HL-60/S4 (cell line): Measurements from ENCODE around the gene FHIT.

Experiments used
- in situ Hi-C: fragments of 300-500 bp; cut with MboI; formaldehyde crosslinking; loops from 2 replicates; pipeline ENCODE4 v1.14.3; 2022; ENCODE audit warnings: low sequenced_read_pairs

The FHIT gene

GRCh38 chr3:60153221-60153999 is 1097.8 kb downstream of the FHIT start:
- in situ Hi-C loops = no loop called here

- in situ Hi-C loops = no loop called here
Observed at GRCh38 chr3:60149501-60149900, 1101.8 kb downstream of the FHIT start.

- in situ Hi-C loops = no loop called here
Observed at GRCh38 chr3:60147249-60147950, 1103.9 kb downstream of the FHIT start.

- in situ Hi-C loops = no loop called here
Observed at GRCh38 chr3:60146121-60146520, 1105.1 kb downstream of the FHIT start.

GRCh38 chr3:60144071-60144470 is 1107.2 kb downstream of the FHIT start:
- in situ Hi-C loops = no loop called here

- in situ Hi-C loops = no loop called here
Observed at GRCh38 chr3:60142009-60142408, 1109.2 kb downstream of the FHIT start.

GRCh38 chr3:60140160-60140559 is 1111.1 kb downstream of the FHIT start:
- in situ Hi-C loops = no loop called here

- in situ Hi-C loops = no loop called here
Observed at GRCh38 chr3:60136601-60137000, 1114.7 kb downstream of the FHIT start.

- in situ Hi-C loops = no loop called here
Observed at GRCh38 chr3:60135474-60135873, 1115.8 kb downstream of the FHIT start.

- in situ Hi-C loops = no loop called here
Observed at GRCh38 chr3:60133269-60134162, 1117.7 kb downstream of the FHIT start.

GRCh38 chr3:60131618-60132017 is 1119.6 kb downstream of the FHIT start:
- in situ Hi-C loops = no loop called here

- in situ Hi-C loops = no loop called here
Observed at GRCh38 chr3:60126511-60127304, 1124.5 kb downstream of the FHIT start.

GRCh38 chr3:60125686-60126085 is 1125.6 kb downstream of the FHIT start:
- in situ Hi-C loops = no loop called here

- in situ Hi-C loops = no loop called here
Observed at GRCh38 chr3:60120245-60120644, 1131.0 kb downstream of the FHIT start.

- in situ Hi-C loops = no loop called here
Observed at GRCh38 chr3:60114191-60114590, 1137.1 kb downstream of the FHIT start.

GRCh38 chr3:60107275-60107674 is 1144.0 kb downstream of the FHIT start:
- in situ Hi-C loops = no loop called here

- in situ Hi-C loops = no loop called here
Observed at GRCh38 chr3:60102154-60102553, 1149.1 kb downstream of the FHIT start.

GRCh38 chr3:60101621-60102020 is 1149.6 kb downstream of the FHIT start:
- in situ Hi-C loops = no loop called here

- in situ Hi-C loops = no loop called here
Observed at GRCh38 chr3:60096403-60096802, 1154.8 kb downstream of the FHIT start.

- in situ Hi-C loops = no loop called here
Observed at GRCh38 chr3:60095930-60096329, 1155.3 kb downstream of the FHIT start.

- in situ Hi-C loops = no loop called here
Observed at GRCh38 chr3:60095516-60095915, 1155.7 kb downstream of the FHIT start.
